ENCODE data around the gene LRRC28.

- TF ChIP-seq GATA3 (IDR thresholded peaks at IDR 0.05; ENCODE audit: low read depth, low read length) (no peak), GATA2 (IDR thresholded peaks at IDR 0.05; ENCODE audit: low read depth, low read length) (no peak)
Measured at GRCh38 chr15:99250494-99250856, 806 bp upstream of the LRRC28 start.

Measured in SH-SY5Y (cell line).